ENCODE results near the gene ADTRP.

DNA sequence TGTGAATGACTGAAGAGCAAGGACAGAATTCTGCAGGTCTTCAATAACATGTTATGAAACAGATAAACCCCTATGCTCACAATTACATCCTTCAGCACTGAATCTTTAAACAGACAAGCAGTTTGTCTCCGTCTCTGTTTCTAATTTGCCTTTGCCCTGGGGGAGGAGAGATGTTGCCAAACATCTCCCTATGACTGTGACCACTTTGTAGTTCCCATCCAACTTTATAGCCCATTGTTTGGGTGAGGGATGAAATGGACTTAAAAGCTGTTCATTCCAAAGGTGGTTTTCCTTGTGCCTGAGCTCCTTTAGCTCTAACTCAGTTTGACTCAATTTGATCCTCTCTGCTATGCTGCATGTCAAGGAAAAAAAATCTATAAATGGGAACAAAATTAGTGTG is 19.5 kb upstream of the ADTRP start:
- TF ChIP-seq CTCF (IDR thresholded peaks at IDR 0.05): no peak
- TF ChIP-seq, protein P1, sequence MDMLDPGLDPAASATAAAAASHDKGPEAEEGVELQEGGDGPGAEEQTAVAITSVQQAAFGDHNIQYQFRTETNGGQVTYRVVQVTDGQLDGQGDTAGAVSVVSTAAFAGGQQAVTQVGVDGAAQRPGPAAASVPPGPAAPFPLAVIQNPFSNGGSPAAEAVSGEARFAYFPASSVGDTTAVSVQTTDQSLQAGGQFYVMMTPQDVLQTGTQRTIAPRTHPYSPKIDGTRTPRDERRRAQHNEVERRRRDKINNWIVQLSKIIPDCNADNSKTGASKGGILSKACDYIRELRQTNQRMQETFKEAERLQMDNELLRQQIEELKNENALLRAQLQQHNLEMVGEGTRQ (CRISPR knock-in tag; IDR thresholded peaks at IDR 0.05): no peak
- no peak for TF ChIP-seq ESRRA (CRISPR knock-in tag; IDR thresholded peaks at IDR 0.05; ENCODE audit: borderline replicate concordance)
